Liver (tissue), 9 donors: ENCODE data around the gene NUAK1. TPM values are rescaled to one million over a fixed set of nuclear protein-coding genes. Genes with fewer than 3 reads are reported as not detected.

Source experiments
- DNase-seq: peaks from one replicate; pipeline ENCODE4 v3.0.0-alpha.2; 2017; ENCODE audit warnings: low spot score
- H3K27ac ChIP-seq, 2 donors: one replicate each; pipeline ENCODE4 v1.7.0; 2013; ENCODE audit warnings: inconsistent platforms in 2 of 2, low read length in 2 of 2, control low read depth in 1 of 2, low read depth in 1 of 2, mild to moderate bottlenecking in 1 of 2
- H3K27me3 ChIP-seq, 4 donors: one replicate each; pipeline versions ENCODE4 v1.6.1 to v1.7.0; 2013; ENCODE audit warnings: low read length in 3 of 4, inconsistent platforms in 1 of 4, mild to moderate bottlenecking in 1 of 4, moderate library complexity in 1 of 4; ENCODE audit not compliant: control insufficient read depth in 4 of 4, insufficient read depth in 4 of 4
- H3K36me3 ChIP-seq, 4 donors: one replicate each; pipeline versions ENCODE4 v1.6.1 to v1.7.0; 2013; ENCODE audit warnings: low read length in 3 of 4, mild to moderate bottlenecking in 3 of 4, low read depth in 1 of 4, moderate library complexity in 1 of 4; ENCODE audit not compliant: control insufficient read depth in 4 of 4, insufficient read depth in 3 of 4
- H3K4me1 ChIP-seq, 4 donors: one replicate each; pipeline versions ENCODE4 v1.6.1 to v1.7.0; 2013; ENCODE audit warnings: low read length in 3 of 4, mild to moderate bottlenecking in 3 of 4, moderate library complexity in 1 of 4; ENCODE audit not compliant: control insufficient read depth in 4 of 4, insufficient read depth in 4 of 4
- H3K4me3 ChIP-seq, 3 donors: one replicate each; pipeline versions ENCODE4 v1.6.1 to v1.7.0; 2013; ENCODE audit warnings: low read length in 3 of 3, control low read depth in 1 of 3, low read depth in 1 of 3, mild to moderate bottlenecking in 1 of 3
- H3K9ac ChIP-seq, 2 donors: one replicate each; pipeline ENCODE4 v1.7.0; 2013; ENCODE audit warnings: low read length in 2 of 2, mild to moderate bottlenecking in 2 of 2, moderate library complexity in 2 of 2, control low read depth in 1 of 2, low read depth in 1 of 2
- H3K9me3 ChIP-seq, 4 donors: one replicate each; pipeline versions ENCODE4 v1.6.1 to v1.7.0; 2013; ENCODE audit warnings: low read length in 3 of 4; ENCODE audit not compliant: control insufficient read depth in 4 of 4
- EGR1 ChIP-seq, 2 donors: IDR thresholded peaks; 2 replicates each; pipeline ENCODE4 v1.6.1; 2016 to 2018; ENCODE audit warnings: antibody characterized with exemption in 2 of 2, low read depth in 2 of 2
- FOXA1 ChIP-seq: IDR thresholded peaks from 2 replicates; pipeline ENCODE4 v1.6.1; 2016; ENCODE audit warnings: antibody characterized with exemption
- FOXA2 ChIP-seq: IDR thresholded peaks from 2 replicates; pipeline ENCODE4 v1.6.1; 2016; ENCODE audit warnings: antibody characterized with exemption
- JUND ChIP-seq, 2 donors: IDR thresholded peaks; 2 replicates each; pipeline ENCODE4 v1.6.1; 2016; ENCODE audit warnings: antibody characterized with exemption in 2 of 2
- NR2F2 ChIP-seq: IDR thresholded peaks from 2 replicates; pipeline ENCODE4 v1.6.1; 2016; ENCODE audit warnings: antibody characterized with exemption
- RAD21 ChIP-seq, 2 donors: IDR thresholded peaks; 2 replicates each; pipeline ENCODE4 v1.6.1; 2016; ENCODE audit warnings: antibody characterized with exemption in 2 of 2, mild to moderate bottlenecking in 2 of 2
- RXRA ChIP-seq, 2 donors: IDR thresholded peaks; 2 replicates each; pipeline ENCODE4 v1.6.1; 2017 to 2018; ENCODE audit warnings: antibody characterized with exemption in 2 of 2, mild to moderate bottlenecking in 1 of 2
- SP1 ChIP-seq: IDR thresholded peaks from 2 replicates; pipeline ENCODE4 v1.6.1; 2018; ENCODE audit warnings: antibody characterized with exemption, mild to moderate bottlenecking
- TAF1 ChIP-seq: conservative IDR thresholded peaks from 2 replicates; pipeline ENCODE4 v1.6.1; 2016; ENCODE audit warnings: antibody characterized with exemption, mild to moderate bottlenecking
- YY1 ChIP-seq: IDR thresholded peaks from 2 replicates; pipeline ENCODE4 v1.6.1; 2016; ENCODE audit warnings: antibody characterized with exemption, mild to moderate bottlenecking
- WGBS: extraction: QIAGEN DNeasy Blood & Tissue Kit; methylation state at CpG from one replicate; pipeline ENCODE4 v1.1.7; 2013; 5-methylcytosine and 5-hydroxymethylcytosine counted together
- polyA plus RNA-seq, 2 donors: library from polyadenylated mRNA; stranded (reverse) in 1 of 2; unstranded in 1 of 2; fragments of 200-250 nt in 1 of 2; fragments of >200 nt in 1 of 2; fragmentation: Nextera tagmentation in 1 of 2; extraction: Ambion mirVana in 1 of 2; gene quantifications; one replicate each; pipeline versions ENCODE4 v1.2.1 to v1.2.3, GENCODE V29; 2013 to 2015
- total RNA-seq, 2 donors: library from RNA; depleted of rRNA; stranded (reverse); fragments of >200 nt; gene quantifications; one replicate each; pipeline ENCODE4 v1.2.3, GENCODE V29; 2014
- TF ChIP-seq, protein P1 (sequence below): fragments of 150-350 bp; IDR thresholded peaks from 2 replicates; pipeline ENCODE4 v1.5.1; 2017; ENCODE audit warnings: improper control_type of control experiment, low read depth, low read length; ENCODE audit not compliant: missing input control
- TF ChIP-seq, protein P2 (sequence below): IDR thresholded peaks from 2 replicates; pipeline ENCODE4 v1.6.1; 2016; ENCODE audit warnings: antibody characterized with exemption
- TF ChIP-seq, protein P3 (sequence below): IDR thresholded peaks from 2 replicates; pipeline ENCODE4 v1.6.1; 2016; ENCODE audit warnings: antibody characterized with exemption
- TF ChIP-seq, protein P4 (sequence below): IDR thresholded peaks from 2 replicates; pipeline ENCODE4 v1.6.1; 2016; ENCODE audit warnings: antibody characterized with exemption
- donor health status: healthy.
- donor health status: healthy.
- donor health status: healthy.
- donor health status: healthy.
- donor health status: healthy.

Gene NUAK1
- total and polyA plus RNA-seq, 4 donors, result 2.5 to 9.3 (median 3.9) TPM

DNA sequence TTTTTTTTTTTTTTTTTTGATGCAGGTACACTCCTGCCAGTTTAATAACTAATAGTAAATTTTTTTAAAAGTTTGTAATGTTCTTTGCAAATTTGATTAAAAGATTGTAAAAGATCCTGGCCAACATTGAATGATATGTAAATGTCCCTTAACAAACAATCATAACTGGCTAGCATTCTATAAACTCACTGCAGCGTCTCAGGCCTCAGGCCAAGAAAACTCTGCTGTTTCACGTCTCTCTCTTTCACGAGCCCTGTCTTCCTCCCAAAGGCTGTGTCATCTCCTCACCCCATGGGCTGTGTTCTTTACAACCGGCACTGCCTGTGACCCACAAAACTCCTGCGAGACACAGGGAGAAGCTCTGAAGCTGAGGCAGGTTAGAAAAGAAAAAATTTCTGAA lies 103.3 kb downstream of the NUAK1 start:
- TF ChIP-seq, protein P1, sequence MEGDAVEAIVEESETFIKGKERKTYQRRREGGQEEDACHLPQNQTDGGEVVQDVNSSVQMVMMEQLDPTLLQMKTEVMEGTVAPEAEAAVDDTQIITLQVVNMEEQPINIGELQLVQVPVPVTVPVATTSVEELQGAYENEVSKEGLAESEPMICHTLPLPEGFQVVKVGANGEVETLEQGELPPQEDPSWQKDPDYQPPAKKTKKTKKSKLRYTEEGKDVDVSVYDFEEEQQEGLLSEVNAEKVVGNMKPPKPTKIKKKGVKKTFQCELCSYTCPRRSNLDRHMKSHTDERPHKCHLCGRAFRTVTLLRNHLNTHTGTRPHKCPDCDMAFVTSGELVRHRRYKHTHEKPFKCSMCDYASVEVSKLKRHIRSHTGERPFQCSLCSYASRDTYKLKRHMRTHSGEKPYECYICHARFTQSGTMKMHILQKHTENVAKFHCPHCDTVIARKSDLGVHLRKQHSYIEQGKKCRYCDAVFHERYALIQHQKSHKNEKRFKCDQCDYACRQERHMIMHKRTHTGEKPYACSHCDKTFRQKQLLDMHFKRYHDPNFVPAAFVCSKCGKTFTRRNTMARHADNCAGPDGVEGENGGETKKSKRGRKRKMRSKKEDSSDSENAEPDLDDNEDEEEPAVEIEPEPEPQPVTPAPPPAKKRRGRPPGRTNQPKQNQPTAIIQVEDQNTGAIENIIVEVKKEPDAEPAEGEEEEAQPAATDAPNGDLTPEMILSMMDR, result no peak
- TF ChIP-seq RXRA (IDR thresholded peaks at IDR 0.05), result no peak
- no peak for TF ChIP-seq FOXA1
- no peak for TF ChIP-seq EGR1 (IDR thresholded peaks at IDR 0.05; ENCODE audit: low read depth in 2 of 2)
- no peak for TF ChIP-seq YY1
- no peak for TF ChIP-seq TAF1
- TF ChIP-seq, protein P2, sequence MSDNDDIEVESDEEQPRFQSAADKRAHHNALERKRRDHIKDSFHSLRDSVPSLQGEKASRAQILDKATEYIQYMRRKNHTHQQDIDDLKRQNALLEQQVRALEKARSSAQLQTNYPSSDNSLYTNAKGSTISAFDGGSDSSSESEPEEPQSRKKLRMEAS, result no peak
- no peak overlapping the region for H3K9ac ChIP-seq
- no peak overlapping the region for H3K4me3 ChIP-seq
- WGBS, result 84% methylated on average over 5 of the region's 5 CpGs
- H3K27me3 ChIP-seq, result no peaks in the 10 kb centered on the region
- H3K9me3 ChIP-seq, result no peaks in the 10 kb centered on the region
- no peaks in the 10 kb centered on the region for H3K36me3 ChIP-seq
- peaks cover 0 to 19% (median 11%) of the 10 kb centered on the region in 4 donors for H3K4me1 ChIP-seq
- H3K27ac ChIP-seq, result no peak overlapping the region
- DNase-seq, result no peak

DNA sequence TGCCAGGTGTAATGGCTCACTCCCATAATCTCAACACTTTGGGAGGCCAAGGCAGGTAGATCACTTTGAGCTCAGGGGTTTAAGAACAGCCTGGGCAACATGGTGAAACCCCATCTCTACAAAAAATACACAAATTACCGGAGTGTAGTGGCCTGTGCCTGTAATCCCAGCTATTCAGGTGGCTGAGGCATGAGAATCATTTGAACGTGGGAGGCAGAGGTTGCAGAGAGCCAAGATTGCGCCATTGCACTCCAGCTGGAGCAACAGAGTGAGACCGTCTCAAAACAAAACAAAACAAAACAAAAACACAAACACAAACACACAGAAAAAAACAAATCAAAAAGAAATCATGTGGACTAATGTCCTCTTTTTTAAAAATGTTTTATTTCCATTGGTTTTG lies 104.4 kb downstream of the NUAK1 start:
- Histone ChIP-seq H3K9me3 (no peaks in the 10 kb centered on the region), H3K27ac (no peak overlapping the region), H3K4me3 (no peak overlapping the region), H3K4me1 (peaks cover 0 to 14% (median 8%) of the 10 kb centered on the region in 4 donors), H3K36me3 (no peaks in the 10 kb centered on the region), H3K9ac (no peak overlapping the region), H3K27me3 (no peaks in the 10 kb centered on the region)
- DNase-seq, result no peak
- WGBS, result 92% methylated on average over 4 of the region's 4 CpGs
- TF ChIP-seq, protein P3, sequence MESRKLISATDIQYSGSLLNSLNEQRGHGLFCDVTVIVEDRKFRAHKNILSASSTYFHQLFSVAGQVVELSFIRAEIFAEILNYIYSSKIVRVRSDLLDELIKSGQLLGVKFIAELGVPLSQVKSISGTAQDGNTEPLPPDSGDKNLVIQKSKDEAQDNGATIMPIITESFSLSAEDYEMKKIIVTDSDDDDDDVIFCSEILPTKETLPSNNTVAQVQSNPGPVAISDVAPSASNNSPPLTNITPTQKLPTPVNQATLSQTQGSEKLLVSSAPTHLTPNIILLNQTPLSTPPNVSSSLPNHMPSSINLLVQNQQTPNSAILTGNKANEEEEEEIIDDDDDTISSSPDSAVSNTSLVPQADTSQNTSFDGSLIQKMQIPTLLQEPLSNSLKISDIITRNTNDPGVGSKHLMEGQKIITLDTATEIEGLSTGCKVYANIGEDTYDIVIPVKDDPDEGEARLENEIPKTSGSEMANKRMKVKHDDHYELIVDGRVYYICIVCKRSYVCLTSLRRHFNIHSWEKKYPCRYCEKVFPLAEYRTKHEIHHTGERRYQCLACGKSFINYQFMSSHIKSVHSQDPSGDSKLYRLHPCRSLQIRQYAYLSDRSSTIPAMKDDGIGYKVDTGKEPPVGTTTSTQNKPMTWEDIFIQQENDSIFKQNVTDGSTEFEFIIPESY, result no peak

DNA sequence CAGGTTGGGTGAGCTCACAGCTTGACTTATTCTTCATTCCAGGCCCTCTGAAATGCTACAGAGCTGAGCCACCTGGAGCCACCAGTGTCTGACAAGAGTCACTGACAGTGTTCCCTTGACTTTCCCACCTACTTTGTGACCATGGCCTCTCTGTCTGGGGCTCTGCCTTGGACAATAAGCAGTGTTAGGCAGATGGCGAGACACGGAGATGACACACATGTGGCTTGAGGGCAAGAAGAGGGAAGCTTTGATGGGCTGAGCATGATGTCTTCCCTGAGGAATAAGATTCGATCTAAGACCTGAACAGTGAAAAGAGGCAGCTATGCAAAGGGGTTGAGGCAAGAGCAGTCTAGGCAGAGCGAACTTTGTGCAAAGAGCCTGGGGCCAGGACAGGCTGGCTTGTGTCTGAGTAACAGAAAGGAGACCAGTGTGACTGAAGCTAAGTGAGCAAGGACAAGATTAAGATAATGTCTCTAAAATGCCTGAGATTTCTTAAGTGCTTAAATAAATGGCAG lies 105.5 kb downstream of the NUAK1 start:
- H3K4me1 ChIP-seq, result peaks cover 0 to 6% (median 2%) of the 10 kb centered on the region in 4 donors
- no peak overlapping the region for H3K27ac ChIP-seq
- DNase-seq, result no peak
- no peaks in the 10 kb centered on the region for H3K27me3 ChIP-seq
- H3K9ac ChIP-seq, result no peak overlapping the region
- H3K9me3 ChIP-seq, result no peaks in the 10 kb centered on the region
- TF ChIP-seq RAD21 (IDR thresholded peaks at IDR 0.05), result no peak
- no peak for TF ChIP-seq FOXA1
- TF ChIP-seq, protein P4, sequence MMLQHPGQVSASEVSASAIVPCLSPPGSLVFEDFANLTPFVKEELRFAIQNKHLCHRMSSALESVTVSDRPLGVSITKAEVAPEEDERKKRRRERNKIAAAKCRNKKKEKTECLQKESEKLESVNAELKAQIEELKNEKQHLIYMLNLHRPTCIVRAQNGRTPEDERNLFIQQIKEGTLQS, result no peak
- no peak for TF ChIP-seq SP1
- no peak for TF ChIP-seq FOXA2
- TF ChIP-seq RXRA (IDR thresholded peaks at IDR 0.05), result no peak
- TF ChIP-seq NR2F2, result no peak
- no peak for TF ChIP-seq TAF1
- no peak for TF ChIP-seq JUND (IDR thresholded peaks at IDR 0.05)
- 93% methylated on average over 4 of the region's 4 CpGs for WGBS
- H3K4me3 ChIP-seq, result no peak overlapping the region
- no peaks in the 10 kb centered on the region for H3K36me3 ChIP-seq
